Measurements from ENCODE around the gene MYO5B.

DNA sequence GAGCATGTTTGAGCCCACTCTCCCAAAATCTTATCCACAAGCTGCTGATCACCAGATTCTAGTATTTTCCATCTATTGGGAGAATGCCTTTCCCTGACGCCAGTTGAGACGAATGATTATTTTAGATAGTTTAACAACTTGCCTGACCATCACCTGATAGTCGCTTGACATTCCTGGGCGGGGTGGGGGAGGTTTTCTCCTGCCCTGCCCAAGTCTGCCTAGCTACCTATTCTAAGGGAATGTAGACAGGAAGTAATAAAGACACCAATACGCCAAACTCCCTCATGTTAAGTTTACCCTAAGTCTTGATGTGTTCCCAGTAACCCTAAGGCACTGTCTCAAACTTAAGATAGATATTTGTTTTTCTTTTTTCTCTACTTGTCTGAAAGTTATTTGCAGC is 377.0 kb downstream of the MYO5B start:
- TF ChIP-seq, protein P1, sequence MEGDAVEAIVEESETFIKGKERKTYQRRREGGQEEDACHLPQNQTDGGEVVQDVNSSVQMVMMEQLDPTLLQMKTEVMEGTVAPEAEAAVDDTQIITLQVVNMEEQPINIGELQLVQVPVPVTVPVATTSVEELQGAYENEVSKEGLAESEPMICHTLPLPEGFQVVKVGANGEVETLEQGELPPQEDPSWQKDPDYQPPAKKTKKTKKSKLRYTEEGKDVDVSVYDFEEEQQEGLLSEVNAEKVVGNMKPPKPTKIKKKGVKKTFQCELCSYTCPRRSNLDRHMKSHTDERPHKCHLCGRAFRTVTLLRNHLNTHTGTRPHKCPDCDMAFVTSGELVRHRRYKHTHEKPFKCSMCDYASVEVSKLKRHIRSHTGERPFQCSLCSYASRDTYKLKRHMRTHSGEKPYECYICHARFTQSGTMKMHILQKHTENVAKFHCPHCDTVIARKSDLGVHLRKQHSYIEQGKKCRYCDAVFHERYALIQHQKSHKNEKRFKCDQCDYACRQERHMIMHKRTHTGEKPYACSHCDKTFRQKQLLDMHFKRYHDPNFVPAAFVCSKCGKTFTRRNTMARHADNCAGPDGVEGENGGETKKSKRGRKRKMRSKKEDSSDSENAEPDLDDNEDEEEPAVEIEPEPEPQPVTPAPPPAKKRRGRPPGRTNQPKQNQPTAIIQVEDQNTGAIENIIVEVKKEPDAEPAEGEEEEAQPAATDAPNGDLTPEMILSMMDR (IDR thresholded peaks at IDR 0.05 in 4 of 5, conservative IDR thresholded peaks at IDR 0.05 in 1 of 5), result no peak
- TF ChIP-seq POLR2A (IDR thresholded peaks at IDR 0.05), result no peak
